ENCODE measurements around the gene FANCI.
A peak's percentile ranks its signal among the peaks of the same experiment; 100 is the strongest.

FANCI gene

DNA sequence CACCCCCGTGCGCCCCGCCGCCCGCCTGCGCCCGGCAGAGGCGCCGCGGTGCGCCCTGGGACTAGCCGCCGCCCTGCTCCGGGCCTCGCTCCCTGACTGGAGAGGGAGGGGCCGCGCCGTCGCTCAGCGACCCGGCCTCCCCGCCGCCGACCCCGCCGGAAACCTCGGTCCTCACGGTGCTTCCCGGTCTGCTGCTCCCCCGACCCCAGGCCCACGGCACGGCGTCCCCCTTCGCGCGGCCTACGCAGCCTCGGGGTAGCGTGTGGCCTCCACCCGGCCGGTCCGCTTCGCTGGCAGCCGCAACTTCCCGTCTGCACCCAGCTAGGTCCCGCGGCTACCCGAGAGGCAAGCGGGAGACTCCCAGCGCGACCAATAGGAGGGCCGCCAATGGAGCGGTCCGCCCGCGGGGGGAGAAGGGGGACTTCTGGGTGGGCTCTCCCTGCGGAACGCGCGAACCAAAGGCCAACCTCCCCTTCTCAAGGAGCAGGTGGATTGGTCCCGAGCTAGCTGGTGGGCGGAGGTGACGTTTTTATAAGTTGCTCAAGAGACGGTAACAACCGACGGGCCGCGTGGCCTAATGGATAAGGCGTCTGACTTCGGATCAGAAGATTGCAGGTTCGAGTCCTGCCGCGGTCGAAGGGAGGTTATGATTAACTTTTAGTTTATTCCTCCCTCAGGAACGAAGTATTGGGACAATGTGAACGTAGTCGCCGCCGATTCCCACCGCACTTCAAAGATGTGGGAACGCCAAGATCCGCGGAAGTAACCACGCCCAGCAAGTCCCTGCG is 90.9 kb downstream of the FANCI start, which contains the start of gene POLG:
TSS of gene POLG (minus strand) at position 315 of the 788 bp plus-strand sequence. CDS start 1,070 bp downstream, outside the sequence.
- peak; percentile 99 to 100 for DNase-seq

DNA sequence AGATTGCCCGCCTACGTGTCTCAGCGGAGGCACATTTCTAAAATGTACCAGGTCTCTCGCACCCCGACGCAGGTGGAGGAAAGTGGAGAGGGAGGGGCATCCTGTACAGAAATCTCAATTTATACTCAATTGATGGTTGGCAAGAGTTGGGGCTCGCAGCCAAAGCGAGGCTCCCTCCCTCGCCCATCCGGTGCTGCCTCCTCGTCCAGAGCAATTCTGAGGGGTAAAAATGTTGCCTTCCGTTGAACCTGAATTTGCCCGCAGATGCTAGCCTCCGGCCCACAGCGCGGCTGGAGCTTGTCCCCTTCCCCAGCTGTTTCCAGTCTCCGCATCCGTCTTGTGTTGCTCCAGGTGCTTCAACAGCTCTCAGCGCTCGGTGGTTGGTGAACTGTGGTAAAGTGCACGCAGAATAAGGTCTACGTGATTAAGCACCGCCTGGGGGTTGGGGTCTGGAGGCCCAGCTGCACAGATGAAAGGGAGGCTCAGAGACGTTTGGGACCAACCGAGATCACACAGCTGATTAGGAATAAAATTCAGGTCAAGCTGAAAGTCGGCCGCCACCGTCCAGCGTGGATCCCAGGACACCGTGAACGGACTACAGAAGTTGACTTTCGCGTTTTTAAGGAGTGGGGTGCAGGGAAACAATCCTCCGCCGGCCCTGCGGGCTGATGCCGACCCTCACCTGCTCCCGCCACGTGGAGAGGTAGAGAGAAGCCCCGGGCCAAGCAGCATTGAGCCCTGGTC is 91.7 kb downstream of the FANCI start:
- no peak for DNase-seq

DNA sequence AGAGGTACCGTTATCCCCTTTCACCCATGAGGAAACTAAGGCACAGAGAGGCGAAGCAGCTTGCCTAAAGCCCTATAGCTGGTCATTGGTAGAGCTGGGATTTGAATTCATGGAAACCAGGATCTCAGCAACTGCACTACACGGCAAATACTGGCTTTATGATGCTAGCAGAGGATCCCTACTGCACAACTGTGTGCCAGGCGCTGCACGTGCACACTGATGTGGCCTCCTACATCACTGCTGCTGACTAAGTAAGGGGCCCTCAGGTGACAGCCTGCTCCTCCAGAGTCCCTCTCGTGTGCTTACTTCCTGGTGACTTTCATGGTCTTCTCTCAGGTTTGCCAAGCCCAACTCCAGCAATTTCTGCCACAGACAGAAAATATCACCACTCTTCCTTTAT is 94.3 kb downstream of the FANCI start:
- peak in 1 of 2 experiments; percentile 27 for DNase-seq

GRCh38 chr15:89340573-89340972 is 96.8 kb downstream of the FANCI start:
- no peak for DNase-seq

DNA sequence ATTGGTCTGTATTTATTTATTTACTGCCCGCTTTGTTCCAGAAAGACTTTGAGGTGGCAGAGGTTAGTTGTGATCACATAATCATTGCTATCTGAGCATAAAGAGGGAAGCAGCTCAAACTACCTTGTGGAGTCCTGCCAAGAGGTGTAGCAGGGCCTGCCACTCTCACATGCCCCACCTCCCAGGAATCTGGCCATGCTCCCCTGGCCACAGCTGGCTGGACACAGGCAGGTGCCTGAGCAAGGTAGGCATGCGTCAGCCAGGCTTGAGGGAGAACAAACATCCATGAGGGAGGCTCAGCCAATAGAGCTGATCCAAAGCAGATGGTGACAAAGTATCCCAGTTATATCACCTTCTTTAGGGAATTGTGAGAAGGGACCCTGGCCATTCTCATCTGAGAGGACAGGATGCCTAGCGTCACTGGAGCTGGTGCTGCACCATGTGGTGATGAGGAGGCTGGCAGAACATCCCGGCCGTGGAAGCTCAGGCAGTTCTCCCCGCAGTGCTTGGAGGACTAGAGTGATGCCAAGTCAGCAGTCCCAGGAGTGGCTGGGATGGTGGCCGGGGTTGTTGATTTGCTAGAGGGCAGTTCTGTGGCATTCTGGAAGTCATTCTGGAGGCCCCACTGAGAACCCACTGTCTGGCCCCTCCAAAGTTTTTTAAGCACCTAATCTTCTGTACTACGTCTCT is 97.7 kb downstream of the FANCI start:
- no peak for DNase-seq

DNA sequence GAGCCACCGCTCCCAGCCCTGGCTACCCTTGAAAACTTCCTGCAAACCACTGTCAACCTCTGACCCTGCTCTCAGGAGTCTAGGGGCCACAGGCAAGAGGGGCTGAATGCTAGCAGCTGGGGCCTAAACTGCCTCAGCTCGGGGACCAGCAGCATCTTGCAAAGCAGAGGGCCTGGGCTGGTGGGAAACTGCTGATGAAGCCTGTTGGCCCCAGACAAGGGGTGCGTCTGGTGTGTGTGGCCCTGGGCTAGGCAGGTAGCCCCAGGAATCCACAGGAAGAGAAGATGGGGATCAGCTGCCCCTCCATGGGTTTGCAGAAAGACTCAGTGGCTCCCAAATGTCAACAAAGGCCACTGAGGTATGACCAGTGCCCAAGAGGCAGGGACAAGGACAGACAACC is 99.1 kb downstream of the FANCI start:
- no peak for DNase-seq

- DNase-seq = no peak
Measured at GRCh38 chr15:89345248-89345647, 101.5 kb downstream of the FANCI start.

DNA sequence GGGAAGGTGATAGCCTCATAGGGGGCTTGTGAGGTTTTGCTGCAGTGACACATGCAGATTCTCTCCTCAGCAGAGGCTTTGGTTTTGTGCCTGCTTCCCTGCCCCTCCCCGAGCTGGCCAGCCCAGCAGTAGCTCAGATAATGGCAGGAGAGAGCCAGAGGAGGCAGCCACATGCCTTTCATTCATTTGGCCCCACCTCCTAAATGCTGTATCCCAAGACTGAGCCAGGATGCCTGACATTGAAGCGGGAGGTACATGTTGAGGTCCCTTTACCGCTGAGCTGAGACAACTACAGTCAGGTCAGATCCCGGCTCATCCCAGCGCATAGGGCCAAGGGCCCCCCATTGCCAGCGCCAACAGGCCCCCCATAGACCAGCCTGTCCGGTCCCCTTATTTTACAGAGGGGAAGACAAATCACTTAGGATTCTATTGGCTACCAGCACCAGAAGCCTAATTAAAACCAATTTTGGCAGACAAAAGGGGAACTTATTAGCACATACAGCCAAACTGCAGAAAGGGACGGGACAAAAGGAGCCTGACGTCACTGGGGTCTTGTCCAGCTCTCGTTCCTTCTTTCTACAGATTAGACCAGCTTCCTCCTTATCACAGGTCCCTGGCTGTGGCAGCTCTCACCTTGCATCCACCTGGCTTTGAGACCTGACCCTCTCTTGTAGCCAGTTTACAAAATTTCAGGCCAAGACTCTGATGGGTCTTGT is 102.9 kb downstream of the FANCI start:
- no peak for DNase-seq

GRCh38 chr15:89349206-89349558 is 105.4 kb downstream of the FANCI start:
- no peak for DNase-seq

GRCh38 chr15:89352476-89352875 is 108.7 kb downstream of the FANCI start:
- no peak for DNase-seq

DNA sequence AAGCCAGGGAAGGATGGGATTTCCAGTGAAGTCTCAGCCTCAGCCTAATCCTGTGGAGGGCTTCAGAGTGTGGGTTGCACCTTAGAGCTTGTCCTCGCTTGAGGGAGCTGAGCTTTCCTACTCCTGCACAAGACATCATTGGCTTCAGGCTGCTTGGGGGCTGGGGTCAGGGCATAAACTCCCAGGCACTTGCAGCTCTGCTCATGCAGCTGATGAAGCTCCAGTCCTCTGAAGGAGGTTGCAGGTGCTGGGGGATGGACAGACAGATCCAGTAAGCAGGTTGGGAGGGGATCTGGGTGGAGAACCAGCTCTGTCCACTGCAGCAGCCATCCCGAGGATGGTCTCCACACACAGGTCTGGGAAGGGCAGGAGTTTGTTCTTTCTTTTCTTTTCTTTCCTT is 110.2 kb downstream of the FANCI start:
- DNase-seq = no peak

GRCh38 chr15:89356634-89357298 is 113.0 kb downstream of the FANCI start:
- no peak for DNase-seq

GRCh38 chr15:89358435-89358754 is 114.6 kb downstream of the FANCI start:
- DNase-seq = no peak

DNA sequence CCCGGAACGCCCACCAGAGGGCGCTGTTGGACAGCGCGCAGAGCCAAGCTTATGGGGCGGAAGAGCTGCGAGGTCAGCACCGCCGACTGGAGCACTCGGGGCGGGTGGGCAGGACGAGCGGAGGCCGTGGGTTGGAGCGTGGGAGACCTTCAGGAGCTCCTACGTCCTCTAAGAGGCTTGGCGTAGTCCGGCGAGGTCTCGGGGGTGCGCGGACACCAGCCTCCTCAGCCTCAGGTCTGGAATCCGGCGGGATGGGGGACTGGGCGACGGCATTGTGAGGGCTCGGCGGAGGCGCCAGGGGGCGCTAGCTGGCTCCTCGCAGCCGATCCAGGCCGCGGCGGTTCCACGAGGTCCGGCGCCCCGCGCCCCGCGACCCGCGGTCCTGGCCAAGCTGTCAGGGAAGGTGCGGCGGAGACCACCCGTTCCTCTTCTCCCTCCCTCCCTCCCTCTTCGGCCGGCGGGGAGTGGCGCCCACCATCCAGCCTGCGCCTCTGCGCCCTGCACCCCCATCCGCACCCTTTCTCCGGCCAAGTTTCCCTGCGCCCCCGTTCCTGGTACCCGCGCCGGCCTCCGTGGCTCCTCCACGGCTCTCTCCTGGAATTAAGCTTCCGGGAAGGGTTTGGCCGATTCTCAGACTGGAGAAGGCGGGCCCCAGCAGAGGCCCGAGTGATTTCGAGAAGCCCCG is 115.1 kb downstream of the FANCI start:
- peak; percentile 90 to 92 for DNase-seq

GRCh38 chr15:89359471-89360293 is 115.9 kb downstream of the FANCI start:
- no peak for DNase-seq

DNA sequence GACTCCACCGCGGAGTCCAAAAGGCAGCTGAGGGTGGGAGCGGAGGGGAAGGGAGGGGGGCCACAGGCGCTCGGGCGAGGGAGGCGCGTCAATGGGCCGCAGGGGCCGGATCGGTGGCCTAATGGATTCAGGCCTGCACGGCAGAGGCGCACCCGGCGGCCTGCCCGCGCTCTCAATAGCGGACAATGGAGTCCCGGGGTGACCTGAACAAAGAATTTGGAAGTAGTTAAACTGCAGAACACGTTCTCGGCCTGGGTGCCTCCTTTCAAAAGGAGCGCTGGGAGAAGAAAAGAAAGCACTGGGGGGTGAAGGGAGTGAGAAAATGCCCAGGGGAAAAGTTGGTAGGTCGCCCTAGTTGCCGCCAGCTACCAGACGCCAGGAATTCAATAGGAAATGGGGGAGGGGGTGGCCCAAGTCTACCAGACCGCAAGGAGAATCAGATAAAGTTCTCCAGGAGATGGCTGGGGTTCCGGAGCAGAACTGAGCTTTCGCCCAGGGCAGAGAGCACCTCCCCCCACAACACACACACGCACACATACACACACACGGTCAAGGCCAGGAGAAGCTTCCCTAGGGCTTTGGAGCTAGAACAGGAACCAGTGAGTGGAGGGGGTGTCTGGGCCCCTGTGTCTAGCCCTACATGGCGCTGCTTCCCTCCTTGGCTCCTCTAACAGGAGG is 116.7 kb downstream of the FANCI start:
- no peak for DNase-seq

- peak; percentile 74 to 77 for DNase-seq
Measured at GRCh38 chr15:89361451-89362202, 117.8 kb downstream of the FANCI start.

DNA sequence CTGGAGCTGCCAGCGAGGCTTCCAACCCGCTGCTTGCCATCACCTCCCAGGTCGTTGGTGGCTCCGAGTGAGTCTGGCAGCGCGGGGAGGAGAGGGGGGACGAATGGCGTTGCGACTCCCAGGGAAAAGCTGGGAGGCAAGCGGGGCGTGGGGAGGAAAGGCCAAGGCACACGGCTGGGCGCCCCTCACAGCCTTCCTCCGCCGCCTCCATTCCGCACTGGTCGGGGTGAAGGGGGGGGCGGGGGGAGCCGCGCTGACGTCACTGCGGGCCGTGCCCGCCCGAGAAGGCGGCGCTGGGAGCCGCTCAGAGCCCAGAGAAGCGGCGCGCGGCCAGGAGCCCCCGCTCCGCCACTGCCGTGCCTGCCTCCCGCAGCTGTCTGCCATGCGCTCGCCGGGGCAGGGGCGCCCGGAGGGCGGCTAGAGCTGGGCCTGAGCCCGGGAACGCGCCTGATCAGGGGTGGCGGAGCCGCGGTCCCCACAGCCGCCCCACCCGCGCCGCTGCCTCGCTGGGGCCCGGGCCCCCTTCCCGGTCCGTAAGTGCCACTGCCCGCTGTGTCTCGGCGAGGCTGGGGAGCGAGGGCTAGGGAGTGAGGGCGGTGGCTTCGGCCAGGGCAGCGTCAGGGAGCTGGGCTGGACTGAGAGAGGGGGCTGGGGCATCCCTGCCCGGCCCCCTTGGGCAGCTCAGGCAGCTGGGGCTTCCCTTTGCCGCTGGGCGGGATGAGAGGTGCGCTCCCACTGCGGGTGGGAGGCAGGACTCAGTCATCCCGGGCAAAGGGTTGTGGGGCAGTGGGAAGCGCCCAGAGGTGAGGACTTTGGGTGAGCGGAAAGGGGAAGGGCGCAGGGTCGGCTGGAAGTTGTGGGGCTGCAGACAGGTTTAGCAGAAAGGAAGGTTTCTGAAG is 118.7 kb downstream of the FANCI start:
- no peak for DNase-seq

- DNase-seq = no peak
Measured at GRCh38 chr15:89363133-89363532, 119.4 kb downstream of the FANCI start.

Data from activated T-cell treated with anti-CD3 and anti-CD28 coated beads, Interleukin-2, amount 50 U/mL, for 48 hours (primary cell).